Measurements from ENCODE around the gene ZEB2.

The ZEB2 gene

DNA sequence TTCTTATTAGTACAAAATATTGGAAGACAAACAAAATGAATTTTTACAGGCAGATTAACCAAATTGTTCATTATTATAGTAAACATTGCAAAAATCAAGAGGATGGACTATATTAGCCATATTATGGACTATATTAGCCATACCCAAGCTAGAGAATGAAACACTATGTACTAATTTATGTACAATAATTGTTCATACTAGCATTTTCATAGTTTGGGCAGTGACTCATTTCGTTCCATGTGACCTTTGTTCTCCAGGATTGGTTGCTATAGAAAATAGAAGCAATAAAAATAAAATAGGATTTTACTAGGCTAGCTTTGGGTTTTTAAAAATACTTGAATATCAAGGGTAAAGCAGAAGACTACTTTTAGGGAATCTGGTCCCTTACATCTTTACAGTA is 176.8 kb downstream of the ZEB2 start:
- no peaks in the 10 kb centered on the region for H3K36me3 ChIP-seq (ENCODE audit: insufficient read depth, low read length)
- no peak overlapping the region for H3K9ac ChIP-seq (ENCODE audit: low read depth, low read length)
- no peak overlapping the region for H3K4me3 ChIP-seq (ENCODE audit: low read length)
- no peaks in the 10 kb centered on the region for H3K27me3 ChIP-seq (ENCODE audit: insufficient read depth, low read length)
- no peak overlapping the region for H3K27ac ChIP-seq (ENCODE audit: low read depth, low read length)
- H3K4me1 ChIP-seq (ENCODE audit: insufficient read depth, low read length) = peaks cover 22% of the 10 kb centered on the region
- 88% methylated on average over 1 of the region's 1 CpG for WGBS
- H3K9me3 ChIP-seq (ENCODE audit: insufficient read depth, low read depth, low read length) = no peaks in the 10 kb centered on the region

DNA sequence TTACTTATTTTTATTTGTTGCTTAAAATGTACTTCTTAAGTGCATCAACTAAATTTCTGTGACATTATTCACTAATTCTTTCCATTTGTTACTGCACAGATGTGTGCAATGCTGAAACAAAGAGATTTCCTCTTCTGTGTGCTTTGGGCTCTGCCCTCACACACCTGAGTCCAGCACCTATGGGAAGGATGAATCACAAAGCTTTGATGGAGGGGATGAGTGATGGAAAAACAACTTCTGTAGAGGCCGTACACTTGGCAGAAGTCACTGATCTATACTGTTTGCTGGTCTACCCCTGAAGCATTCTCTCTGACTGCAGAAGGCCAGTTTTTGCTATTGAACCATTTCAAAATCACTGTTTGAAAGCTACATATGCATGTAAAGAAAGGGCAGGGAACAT is 178.4 kb downstream of the ZEB2 start:
- Histone ChIP-seq H3K4me1 (ENCODE audit: insufficient read depth, low read length) (peaks cover 14% of the 10 kb centered on the region), H3K9me3 (ENCODE audit: insufficient read depth, low read depth, low read length) (no peaks in the 10 kb centered on the region), H3K36me3 (ENCODE audit: insufficient read depth, low read length) (no peaks in the 10 kb centered on the region), H3K27ac (ENCODE audit: low read depth, low read length) (no peak overlapping the region), H3K4me3 (ENCODE audit: low read length) (no peak overlapping the region), H3K27me3 (ENCODE audit: insufficient read depth, low read length) (no peaks in the 10 kb centered on the region), H3K9ac (ENCODE audit: low read depth, low read length) (no peak overlapping the region)
- 87% methylated on average over 1 of the region's 1 CpG for WGBS

DNA sequence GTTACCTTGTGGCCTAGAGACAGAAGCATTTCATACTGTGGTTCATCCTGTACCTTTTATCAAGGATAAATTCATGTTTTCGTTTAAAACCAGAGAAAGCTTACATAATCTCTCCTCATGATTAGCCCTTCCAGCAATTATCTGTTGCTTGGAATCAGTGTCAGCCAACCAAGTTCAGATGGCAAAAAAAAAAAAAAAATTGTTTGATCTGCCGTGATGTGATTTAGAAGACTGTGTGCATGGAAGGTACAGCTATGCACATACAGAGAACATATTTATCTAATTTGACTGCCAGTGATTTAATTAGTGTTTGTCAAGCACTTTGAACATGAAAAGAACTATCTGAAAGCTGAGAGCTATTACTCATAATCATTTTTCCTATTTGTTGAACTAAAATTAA is 180.9 kb downstream of the ZEB2 start:
- H3K4me3 ChIP-seq (ENCODE audit: low read length) = no peak overlapping the region
- H3K9me3 ChIP-seq (ENCODE audit: insufficient read depth, low read depth, low read length) = no peaks in the 10 kb centered on the region
- H3K27me3 ChIP-seq (ENCODE audit: insufficient read depth, low read length) = no peaks in the 10 kb centered on the region; the same call in 1 of the 2 replicates
- no peak overlapping the region for H3K27ac ChIP-seq (ENCODE audit: low read depth, low read length)
- peaks cover 14% of the 10 kb centered on the region for H3K4me1 ChIP-seq (ENCODE audit: insufficient read depth, low read length)
- no peaks in the 10 kb centered on the region for H3K36me3 ChIP-seq (ENCODE audit: insufficient read depth, low read length)
- H3K9ac ChIP-seq (ENCODE audit: low read depth, low read length) = no peak overlapping the region
- WGBS = 91% methylated on average over 2 of the region's 2 CpGs

GRCh38 chr2:144334551-144334950 is 185.4 kb downstream of the ZEB2 start:
- Histone ChIP-seq H3K4me1 (ENCODE audit: insufficient read depth, low read length) (peaks cover 27% of the 10 kb centered on the region), H3K27me3 (ENCODE audit: insufficient read depth, low read length) (peaks cover 11% of the 10 kb centered on the region; the same call in 1 of the 2 replicates), H3K36me3 (ENCODE audit: insufficient read depth, low read length) (no peaks in the 10 kb centered on the region), H3K27ac (ENCODE audit: low read depth, low read length) (no peak overlapping the region), H3K4me3 (ENCODE audit: low read length) (no peak overlapping the region), H3K9ac (ENCODE audit: low read depth, low read length) (no peak overlapping the region), H3K9me3 (ENCODE audit: insufficient read depth, low read depth, low read length) (no peaks in the 10 kb centered on the region)
- whole genome bisulfite sequencing = 45% methylated on average over 4 of the region's 4 CpGs
